ENCODE data around the gene NID2. TPM values are rescaled to one million over a fixed set of nuclear protein-coding genes. Genes with fewer than 3 reads are reported as not detected.
A peak's percentile ranks its signal among the peaks of the same experiment; 100 is the strongest.

The NID2 gene
- total and polyA plus RNA-seq, 2 donors (not counting 1 experiment from before 2014, with no cell fraction given) = 181 to 2,513 TPM

GRCh38 chr14:51990488-51990887 is 78.4 kb downstream of the NID2 start:
- H3K9ac ChIP-seq (ENCODE audit: insufficient read depth, low read length) = no peak overlapping the region
- TF ChIP-seq CTCF (conservative IDR thresholded peaks at IDR 0.05 in 1 of 2, IDR thresholded peaks at IDR 0.05 in 1 of 2; ENCODE audit: low read depth in 1 of 2, low read length in 2 of 2) (no peak), EZH2 (IDR thresholded peaks at IDR 0.05; ENCODE audit: low read length, missing control alignments) (no peak)
- no peak for DNase-seq (ENCODE audit: low read depth in 2 of 2)
- H3K27me3 ChIP-seq (ENCODE audit: control insufficient read depth, insufficient read depth, low read length) = no peaks in the 10 kb centered on the region
- H3K27ac ChIP-seq (ENCODE audit: insufficient read depth, low read length) = no peak overlapping the region
- peak overlapping the region; percentile 93 to 99 (median 97) for H3K4me3 ChIP-seq (replicated peaks in 1 of 4; ENCODE audit: control extremely low read depth in 1 of 4, insufficient read depth in 1 of 4, low read depth in 3 of 4, low read length in 4 of 4)
- peaks cover 28% of the 10 kb centered on the region for H3K79me2 ChIP-seq (ENCODE audit: control insufficient read depth, insufficient read depth, low read length)
- H3K4me1 ChIP-seq (ENCODE audit: control insufficient read depth, extremely low read depth, insufficient read depth, low read length) = peaks cover 3% of the 10 kb centered on the region
- H3K9me3 ChIP-seq (ENCODE audit: control insufficient read depth, insufficient read depth, low read depth, low read length) = no peaks in the 10 kb centered on the region
- no peaks in the 10 kb centered on the region for H4K20me1 ChIP-seq (ENCODE audit: control insufficient read depth, extremely low read depth, insufficient read depth, low read length)
- H2AFZ ChIP-seq (ENCODE audit: low read length) = no peak overlapping the region
- H3K36me3 ChIP-seq (ENCODE audit: control insufficient read depth, insufficient read depth, low read length) = no peaks in the 10 kb centered on the region
- H3K4me2 ChIP-seq (ENCODE audit: extremely low read depth, insufficient read depth, low read length) = peak overlapping the region; percentile 83

- Histone ChIP-seq H3K4me1 (ENCODE audit: control insufficient read depth, extremely low read depth, insufficient read depth, low read length) (peaks cover 3% of the 10 kb centered on the region), H3K79me2 (ENCODE audit: control insufficient read depth, insufficient read depth, low read length) (peaks cover 26% of the 10 kb centered on the region), H3K36me3 (ENCODE audit: control insufficient read depth, insufficient read depth, low read length) (no peaks in the 10 kb centered on the region), H3K9me3 (ENCODE audit: control insufficient read depth, insufficient read depth, low read depth, low read length) (no peaks in the 10 kb centered on the region), H3K27me3 (ENCODE audit: control insufficient read depth, insufficient read depth, low read length) (no peaks in the 10 kb centered on the region), H3K27ac (ENCODE audit: insufficient read depth, low read length) (peak within 1 kb of the TSS; percentile 85), H3K9ac (ENCODE audit: insufficient read depth, low read length) (peak within 1 kb of the TSS; percentile 87), H4K20me1 (ENCODE audit: control insufficient read depth, extremely low read depth, insufficient read depth, low read length) (no peaks in the 10 kb centered on the region), H2AFZ (ENCODE audit: low read length) (peak within 1 kb of the TSS; percentile 90), H3K4me3 (replicated peaks in 1 of 4; ENCODE audit: control extremely low read depth in 1 of 4, insufficient read depth in 1 of 4, low read depth in 3 of 4, low read length in 4 of 4) (peak within 1 kb of the TSS; percentile 93 to 99 (median 97)), H3K4me2 (ENCODE audit: extremely low read depth, insufficient read depth, low read length) (peak within 1 kb of the TSS; percentile 92)
- DNase-seq (ENCODE audit: low read depth in 2 of 2) = peak; percentile 94 to 96
- TF ChIP-seq EZH2 (IDR thresholded peaks at IDR 0.05; ENCODE audit: low read length, missing control alignments) (no peak), CTCF (conservative IDR thresholded peaks at IDR 0.05 in 1 of 2, IDR thresholded peaks at IDR 0.05 in 1 of 2; ENCODE audit: low read depth in 1 of 2, low read length in 2 of 2) (no peak)
These were observed 79.3 kb downstream of the NID2 start, which contains the start of gene RTRAF for GRCh38 chr14:51989293-51990234. RTRAF (plus strand) TSS chr14:51989546; CDS start chr14:51989640, 94 bp downstream.

GRCh38 chr14:51988221-51988620 is 80.6 kb downstream of the NID2 start:
- peaks cover 3% of the 10 kb centered on the region for H3K4me1 ChIP-seq (ENCODE audit: control insufficient read depth, extremely low read depth, insufficient read depth, low read length)
- peaks cover 26% of the 10 kb centered on the region for H3K79me2 ChIP-seq (ENCODE audit: control insufficient read depth, insufficient read depth, low read length)
- H2AFZ ChIP-seq (ENCODE audit: low read length) = peak overlapping the region; percentile 90
- H4K20me1 ChIP-seq (ENCODE audit: control insufficient read depth, extremely low read depth, insufficient read depth, low read length) = no peaks in the 10 kb centered on the region
- TF ChIP-seq EZH2 (IDR thresholded peaks at IDR 0.05; ENCODE audit: low read length, missing control alignments) (no peak), CTCF (conservative IDR thresholded peaks at IDR 0.05 in 1 of 2, IDR thresholded peaks at IDR 0.05 in 1 of 2; ENCODE audit: low read depth in 1 of 2, low read length in 2 of 2) (no peak)
- no peak overlapping the region for H3K9ac ChIP-seq (ENCODE audit: insufficient read depth, low read length)
- H3K9me3 ChIP-seq (ENCODE audit: control insufficient read depth, insufficient read depth, low read depth, low read length) = no peaks in the 10 kb centered on the region
- H3K4me3 ChIP-seq (replicated peaks in 1 of 4; ENCODE audit: control extremely low read depth in 1 of 4, insufficient read depth in 1 of 4, low read depth in 3 of 4, low read length in 4 of 4) = no peak overlapping the region
- H3K27ac ChIP-seq (ENCODE audit: insufficient read depth, low read length) = no peak overlapping the region
- no peak overlapping the region for H3K4me2 ChIP-seq (ENCODE audit: extremely low read depth, insufficient read depth, low read length)
- no peak for DNase-seq (ENCODE audit: low read depth in 2 of 2)
- H3K27me3 ChIP-seq (ENCODE audit: control insufficient read depth, insufficient read depth, low read length) = no peaks in the 10 kb centered on the region
- no peaks in the 10 kb centered on the region for H3K36me3 ChIP-seq (ENCODE audit: control insufficient read depth, insufficient read depth, low read length)
